GM23338 (cell line): ENCODE data around the gene TTBK1. TPM values are rescaled to one million over a fixed set of nuclear protein-coding genes. Genes with fewer than 3 reads are reported as not detected.
A peak's percentile ranks its signal among the peaks of the same experiment; 100 is the strongest.

ENCODE experiments used
- ATAC-seq: fragments of 200-7000 bp; cut with Tn5 transposase; 3 replicates; pipeline ENCODE4 v1.9.1; 2020
- DNase-seq: peaks from one replicate; pipeline ENCODE4 v3.0.0-alpha.2; 2015; ENCODE audit warnings: low spot score
- H2AFZ ChIP-seq: fragments of 200-600 bp; sonication (generic); 2 replicates; pipeline ENCODE4 v1.8.0; 2016; ENCODE audit warnings: antibody characterized with exemption, mild to moderate bottlenecking, moderate library complexity
- H3F3A ChIP-seq: fragments of 200-600 bp; sonication (generic); replicated peaks from 2 replicates; pipeline ENCODE4 v1.8.0; 2017; ENCODE audit warnings: antibody characterized with exemption, mixed run types, low read depth
- H3K27ac ChIP-seq: fragments of 200-600 bp; sonication (generic); 2 replicates; pipeline ENCODE4 v1.6.1; 2016; ENCODE audit warnings: low read depth
- H3K27me3 ChIP-seq: fragments of 200-600 bp; sonication (generic); 2 replicates; pipeline ENCODE4 v1.8.0; 2016; ENCODE audit warnings: mild to moderate bottlenecking, mixed run types, moderate library complexity; ENCODE audit not compliant: insufficient read depth
- H3K36me3 ChIP-seq: fragments of 200-600 bp; sonication (generic); 2 replicates; pipeline ENCODE4 v1.8.0; 2016; ENCODE audit warnings: mild to moderate bottlenecking; ENCODE audit not compliant: insufficient read depth
- H3K4me1 ChIP-seq: fragments of 200-600 bp; sonication (generic); 2 replicates; pipeline ENCODE4 v1.8.0; 2016; ENCODE audit warnings: mild to moderate bottlenecking, moderate library complexity; ENCODE audit not compliant: insufficient read depth
- H3K4me2 ChIP-seq: fragments of 200-600 bp; sonication (generic); 2 replicates; pipeline ENCODE4 v1.7.1; 2017; ENCODE audit warnings: mixed run types
- H3K4me3 ChIP-seq: fragments of 200-600 bp; sonication (generic); 2 replicates; pipeline ENCODE4 v1.6.1; 2016; ENCODE audit warnings: mixed run types
- H3K79me2 ChIP-seq: fragments of 200-600 bp; sonication (generic); replicated peaks from 2 replicates; pipeline ENCODE4 v1.8.0; 2017; ENCODE audit warnings: mild to moderate bottlenecking; ENCODE audit not compliant: insufficient read depth
- H3K9me2 ChIP-seq: fragments of 200-600 bp; sonication (generic); 2 replicates; pipeline ENCODE4 v1.8.0; 2017; ENCODE audit not compliant: insufficient read depth
- H4K20me1 ChIP-seq: fragments of 200-600 bp; sonication (generic); replicated peaks from 2 replicates; pipeline ENCODE4 v1.8.0; 2017; ENCODE audit warnings: mild to moderate bottlenecking; ENCODE audit not compliant: insufficient read depth
- H3K27ac Mint-ChIP-seq: 2 replicates; pipeline ENCODE4 v1.8.0; 2020; ENCODE audit warnings: inconsistent platforms, mild to moderate bottlenecking, moderate library complexity, mixed read lengths
- H3K27me3 Mint-ChIP-seq: 3 replicates; pipeline ENCODE4 v1.8.0; 2022; ENCODE audit warnings: low read depth, mild to moderate bottlenecking, moderate library complexity, mixed read lengths, inconsistent platforms; ENCODE audit not compliant: insufficient read depth, poor library complexity
- H3K36me3 Mint-ChIP-seq: 3 replicates; pipeline ENCODE4 v1.8.0; 2021; ENCODE audit warnings: low read depth, mild to moderate bottlenecking, inconsistent platforms, moderate library complexity, mixed read lengths
- H3K4me1 Mint-ChIP-seq: 3 replicates; pipeline ENCODE4 v1.8.0; 2020; ENCODE audit warnings: mild to moderate bottlenecking, inconsistent platforms, mixed read lengths
- H3K4me3 Mint-ChIP-seq: 3 replicates; pipeline ENCODE4 v1.8.0; 2021; ENCODE audit warnings: moderate library complexity, mild to moderate bottlenecking, inconsistent platforms, mixed read lengths
- H3K9me3 Mint-ChIP-seq: 3 replicates; pipeline ENCODE4 v1.8.0; 2020; ENCODE audit warnings: moderate library complexity, mild to moderate bottlenecking, inconsistent platforms, mixed read lengths
- CREB1 ChIP-seq: fragments of 250-450 bp; sonication (Bioruptor Pico); IDR thresholded peaks from 2 replicates; pipeline ENCODE4 v1.5.0; 2020; ENCODE audit warnings: low read depth, mild to moderate bottlenecking, moderate library complexity
- ETS1 ChIP-seq: IDR thresholded peaks from 2 replicates; pipeline ENCODE4 v1.6.1; 2016; ENCODE audit warnings: antibody characterized with exemption
- EZH2 ChIP-seq: fragments of 200-600 bp; sonication (generic); IDR thresholded peaks from one replicate; pipeline ENCODE4 v1.8.0; 2017; ENCODE audit warnings: antibody characterized with exemption, mild to moderate bottlenecking, low read depth; ENCODE audit not compliant: unreplicated experiment
- EZH2phosphoT487 ChIP-seq: fragments of 200-600 bp; sonication (generic); IDR thresholded peaks from one replicate; pipeline ENCODE4 v1.8.1; 2018; ENCODE audit warnings: antibody characterized with exemption; ENCODE audit not compliant: unreplicated experiment
- JUNB ChIP-seq: IDR thresholded peaks from one replicate; pipeline ENCODE4 v1.6.1; 2016; ENCODE audit warnings: antibody characterized with exemption; ENCODE audit not compliant: unreplicated experiment
- NANOG ChIP-seq: IDR thresholded peaks from 2 replicates; pipeline ENCODE4 v1.6.1; 2016; ENCODE audit warnings: antibody characterized with exemption, borderline replicate concordance
- POLR2AphosphoS5 ChIP-seq: IDR thresholded peaks from 2 replicates; pipeline ENCODE4 v1.6.1; 2016; ENCODE audit warnings: antibody characterized with exemption, low read depth
- REST ChIP-seq: IDR thresholded peaks from one replicate; pipeline ENCODE4 v1.6.1; 2018; ENCODE audit warnings: antibody characterized with exemption; ENCODE audit not compliant: unreplicated experiment
- STAT1 ChIP-seq: IDR thresholded peaks from one replicate; pipeline ENCODE4 v1.6.1; 2016; ENCODE audit warnings: antibody characterized with exemption; ENCODE audit not compliant: unreplicated experiment
- ZNF114 ChIP-seq: fragments of 250-450 bp; sonication (Bioruptor Pico); IDR thresholded peaks from 2 replicates; pipeline ENCODE4 v1.5.0; 2020; ENCODE audit warnings: mild to moderate bottlenecking, moderate library complexity
- ZNF331 ChIP-seq: fragments of 250-450 bp; sonication (Bioruptor Pico); IDR thresholded peaks from 2 replicates; pipeline ENCODE4 v1.5.0; 2020; ENCODE audit warnings: low read depth, mild to moderate bottlenecking, moderate library complexity
- polyA plus RNA-seq: library from polyadenylated mRNA; unstranded; fragments of >200 nt; fragmentation: Nextera tagmentation; extraction: Ambion mirVana; gene quantifications from 2 replicates; pipeline ENCODE4 v1.2.1, GENCODE V29; 2016
- total RNA-seq: library from RNA; depleted of rRNA; stranded (reverse); fragments of >200 nt; shearing (Covaris generic); gene quantifications from 2 replicates; pipeline ENCODE4 v1.2.3, GENCODE V29; 2014
- TF ChIP-seq, protein P1 (sequence below): fragments of 250-450 bp; sonication (Bioruptor Pico); IDR thresholded peaks from 2 replicates; pipeline ENCODE4 v1.5.0; 2020; ENCODE audit warnings: mild to moderate bottlenecking, moderate library complexity
- TF ChIP-seq, protein P2 (sequence below), 2 experiments: fragments of 200-600 bp in 1 of 2; sonication (generic) in 1 of 2; conservative IDR thresholded peaks; 2 replicates each; pipeline versions ENCODE4 v1.5.1 to v1.6.1; 2016 to 2017; ENCODE audit warnings: antibody characterized with exemption in 2 of 2, low read depth in 2 of 2, mild to moderate bottlenecking in 2 of 2, moderate library complexity in 1 of 2

Gene TTBK1
- total and polyA plus RNA-seq, 2 experiments from 2014 or later, result 0.29 to 1.1 TPM

DNA sequence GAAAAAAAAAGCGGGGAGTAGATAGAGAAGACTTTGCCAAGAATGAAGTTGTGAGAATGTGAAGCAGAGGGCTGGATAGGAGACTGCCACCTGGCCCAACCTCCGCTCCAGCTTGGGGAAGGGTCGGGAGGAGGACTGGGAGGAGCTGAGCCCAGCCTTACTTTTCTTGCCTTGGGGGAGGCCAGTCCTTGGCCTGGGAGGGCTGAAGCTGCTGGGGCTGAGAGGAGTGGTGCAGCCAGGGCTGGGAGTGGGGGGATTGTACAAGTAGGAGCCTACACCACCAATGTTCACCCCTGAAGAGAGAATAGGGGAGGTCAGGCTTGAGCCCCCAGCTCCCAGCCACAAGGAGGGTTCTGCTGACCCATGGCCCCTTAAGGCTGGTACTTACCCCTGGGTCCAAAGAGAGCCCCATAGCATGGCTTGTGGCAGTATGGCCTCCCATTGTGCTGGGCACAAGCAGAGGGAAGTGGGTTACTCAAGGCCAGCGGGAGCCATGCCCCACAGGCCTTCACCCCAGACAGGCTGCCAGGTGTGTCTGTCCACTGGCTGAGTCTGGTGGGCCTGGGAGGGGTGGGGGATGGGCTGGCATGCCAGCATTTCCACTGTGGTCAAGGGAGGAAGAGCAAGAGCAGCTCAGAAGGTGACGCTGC lies 64.3 kb downstream of the TTBK1 start:
- no peaks in the 10 kb centered on the region for H3F3A ChIP-seq
- Mint-ChIP-seq H3K36me3 (peaks cover 11% of the 10 kb centered on the region; the same call in 1 of the 3 replicates), H3K27me3 (peaks cover 5% of the 10 kb centered on the region), H3K27ac (no peak overlapping the region), H3K4me3 (peak overlapping the region; percentile 82), H3K9me3 (no peaks in the 10 kb centered on the region), H3K4me1 (peaks cover 23% of the 10 kb centered on the region)
- H3K27me3 ChIP-seq, result no peaks in the 10 kb centered on the region
- peak; percentile 2; the same call in 2 of the 3 replicates for ATAC-seq
- no peaks in the 10 kb centered on the region for H3K79me2 ChIP-seq
- H3K27ac ChIP-seq, result no peak overlapping the region
- H3K4me3 ChIP-seq, result peak overlapping the region; percentile 78
- peak overlapping the region; percentile 82 for H3K4me2 ChIP-seq
- no peaks in the 10 kb centered on the region for H4K20me1 ChIP-seq
- H3K4me1 ChIP-seq, result peaks cover 21% of the 10 kb centered on the region; the same call in 1 of the 2 replicates
- DNase-seq, result no peak
- H2AFZ ChIP-seq, result peak overlapping the region; percentile 96; the same call in 1 of the 2 replicates
- TF ChIP-seq, protein P1, sequence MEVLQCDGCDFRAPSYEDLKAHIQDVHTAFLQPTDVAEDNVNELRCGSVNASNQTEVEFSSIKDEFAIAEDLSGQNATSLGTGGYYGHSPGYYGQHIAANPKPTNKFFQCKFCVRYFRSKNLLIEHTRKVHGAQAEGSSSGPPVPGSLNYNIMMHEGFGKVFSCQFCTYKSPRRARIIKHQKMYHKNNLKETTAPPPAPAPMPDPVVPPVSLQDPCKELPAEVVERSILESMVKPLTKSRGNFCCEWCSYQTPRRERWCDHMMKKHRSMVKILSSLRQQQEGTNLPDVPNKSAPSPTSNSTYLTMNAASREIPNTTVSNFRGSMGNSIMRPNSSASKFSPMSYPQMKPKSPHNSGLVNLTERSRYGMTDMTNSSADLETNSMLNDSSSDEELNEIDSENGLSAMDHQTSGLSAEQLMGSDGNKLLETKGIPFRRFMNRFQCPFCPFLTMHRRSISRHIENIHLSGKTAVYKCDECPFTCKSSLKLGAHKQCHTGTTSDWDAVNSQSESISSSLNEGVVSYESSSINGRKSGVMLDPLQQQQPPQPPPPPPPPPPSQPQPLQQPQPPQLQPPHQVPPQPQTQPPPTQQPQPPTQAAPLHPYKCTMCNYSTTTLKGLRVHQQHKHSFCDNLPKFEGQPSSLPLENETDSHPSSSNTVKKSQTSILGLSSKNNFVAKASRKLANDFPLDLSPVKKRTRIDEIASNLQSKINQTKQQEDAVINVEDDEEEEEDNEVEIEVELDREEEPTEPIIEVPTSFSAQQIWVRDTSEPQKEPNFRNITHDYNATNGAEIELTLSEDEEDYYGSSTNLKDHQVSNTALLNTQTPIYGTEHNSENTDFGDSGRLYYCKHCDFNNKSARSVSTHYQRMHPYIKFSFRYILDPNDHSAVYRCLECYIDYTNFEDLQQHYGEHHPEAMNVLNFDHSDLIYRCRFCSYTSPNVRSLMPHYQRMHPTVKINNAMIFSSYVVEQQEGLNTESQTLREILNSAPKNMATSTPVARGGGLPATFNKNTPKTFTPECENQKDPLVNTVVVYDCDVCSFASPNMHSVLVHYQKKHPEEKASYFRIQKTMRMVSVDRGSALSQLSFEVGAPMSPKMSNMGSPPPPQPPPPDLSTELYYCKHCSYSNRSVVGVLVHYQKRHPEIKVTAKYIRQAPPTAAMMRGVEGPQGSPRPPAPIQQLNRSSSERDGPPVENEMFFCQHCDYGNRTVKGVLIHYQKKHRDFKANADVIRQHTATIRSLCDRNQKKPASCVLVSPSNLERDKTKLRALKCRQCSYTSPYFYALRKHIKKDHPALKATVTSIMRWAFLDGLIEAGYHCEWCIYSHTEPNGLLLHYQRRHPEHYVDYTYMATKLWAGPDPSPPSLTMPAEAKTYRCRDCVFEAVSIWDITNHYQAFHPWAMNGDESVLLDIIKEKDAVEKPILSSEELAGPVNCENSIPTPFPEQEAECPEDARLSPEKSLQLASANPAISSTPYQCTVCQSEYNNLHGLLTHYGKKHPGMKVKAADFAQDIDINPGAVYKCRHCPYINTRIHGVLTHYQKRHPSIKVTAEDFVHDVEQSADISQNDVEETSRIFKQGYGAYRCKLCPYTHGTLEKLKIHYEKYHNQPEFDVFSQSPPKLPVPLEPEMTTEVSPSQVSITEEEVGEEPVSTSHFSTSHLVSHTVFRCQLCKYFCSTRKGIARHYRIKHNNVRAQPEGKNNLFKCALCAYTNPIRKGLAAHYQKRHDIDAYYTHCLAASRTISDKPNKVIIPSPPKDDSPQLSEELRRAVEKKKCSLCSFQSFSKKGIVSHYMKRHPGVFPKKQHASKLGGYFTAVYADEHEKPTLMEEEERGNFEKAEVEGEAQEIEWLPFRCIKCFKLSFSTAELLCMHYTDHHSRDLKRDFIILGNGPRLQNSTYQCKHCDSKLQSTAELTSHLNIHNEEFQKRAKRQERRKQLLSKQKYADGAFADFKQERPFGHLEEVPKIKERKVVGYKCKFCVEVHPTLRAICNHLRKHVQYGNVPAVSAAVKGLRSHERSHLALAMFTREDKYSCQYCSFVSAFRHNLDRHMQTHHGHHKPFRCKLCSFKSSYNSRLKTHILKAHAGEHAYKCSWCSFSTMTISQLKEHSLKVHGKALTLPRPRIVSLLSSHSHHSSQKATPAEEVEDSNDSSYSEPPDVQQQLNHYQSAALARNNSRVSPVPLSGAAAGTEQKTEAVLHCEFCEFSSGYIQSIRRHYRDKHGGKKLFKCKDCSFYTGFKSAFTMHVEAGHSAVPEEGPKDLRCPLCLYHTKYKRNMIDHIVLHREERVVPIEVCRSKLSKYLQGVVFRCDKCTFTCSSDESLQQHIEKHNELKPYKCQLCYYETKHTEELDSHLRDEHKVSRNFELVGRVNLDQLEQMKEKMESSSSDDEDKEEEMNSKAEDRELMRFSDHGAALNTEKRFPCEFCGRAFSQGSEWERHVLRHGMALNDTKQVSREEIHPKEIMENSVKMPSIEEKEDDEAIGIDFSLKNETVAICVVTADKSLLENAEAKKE (CRISPR knock-in tag), result no peak
- TF ChIP-seq EZH2, result no peak
- no peak for TF ChIP-seq REST
- TF ChIP-seq POLR2AphosphoS5, result no peak
- TF ChIP-seq ZNF114 (CRISPR knock-in tag), result no peak
- TF ChIP-seq, protein P2, sequence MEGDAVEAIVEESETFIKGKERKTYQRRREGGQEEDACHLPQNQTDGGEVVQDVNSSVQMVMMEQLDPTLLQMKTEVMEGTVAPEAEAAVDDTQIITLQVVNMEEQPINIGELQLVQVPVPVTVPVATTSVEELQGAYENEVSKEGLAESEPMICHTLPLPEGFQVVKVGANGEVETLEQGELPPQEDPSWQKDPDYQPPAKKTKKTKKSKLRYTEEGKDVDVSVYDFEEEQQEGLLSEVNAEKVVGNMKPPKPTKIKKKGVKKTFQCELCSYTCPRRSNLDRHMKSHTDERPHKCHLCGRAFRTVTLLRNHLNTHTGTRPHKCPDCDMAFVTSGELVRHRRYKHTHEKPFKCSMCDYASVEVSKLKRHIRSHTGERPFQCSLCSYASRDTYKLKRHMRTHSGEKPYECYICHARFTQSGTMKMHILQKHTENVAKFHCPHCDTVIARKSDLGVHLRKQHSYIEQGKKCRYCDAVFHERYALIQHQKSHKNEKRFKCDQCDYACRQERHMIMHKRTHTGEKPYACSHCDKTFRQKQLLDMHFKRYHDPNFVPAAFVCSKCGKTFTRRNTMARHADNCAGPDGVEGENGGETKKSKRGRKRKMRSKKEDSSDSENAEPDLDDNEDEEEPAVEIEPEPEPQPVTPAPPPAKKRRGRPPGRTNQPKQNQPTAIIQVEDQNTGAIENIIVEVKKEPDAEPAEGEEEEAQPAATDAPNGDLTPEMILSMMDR (conservative IDR thresholded peaks at IDR 0.05; ENCODE audit: low read depth in 2 of 2), result no peak
- no peak for TF ChIP-seq ZNF331 (CRISPR knock-in tag)
- no peak for TF ChIP-seq NANOG
- TF ChIP-seq STAT1, result no peak
- no peak for TF ChIP-seq ETS1
- TF ChIP-seq JUNB, result no peak
- TF ChIP-seq EZH2phosphoT487, result no peak
- TF ChIP-seq CREB1 (CRISPR knock-in tag), result no peak
- no peaks in the 10 kb centered on the region for H3K9me2 ChIP-seq
- H3K36me3 ChIP-seq, result no peaks in the 10 kb centered on the region
